SK-N-SH treated with all-trans-retinoic acid at 6 μM for 48 hours (cell line): ENCODE data around the gene CFD.

Source experiments
- ARNTL ChIP-seq: fragments of 450-650 bp; formaldehyde crosslinking; IDR thresholded peaks from 2 replicates; pipeline ENCODE4 v1.5.0; 2020; ENCODE audit warnings: low read depth, mild to moderate bottlenecking, moderate library complexity, borderline replicate concordance
- OSR1 ChIP-seq: fragments of 250-450 bp; sonication (Bioruptor Pico); IDR thresholded peaks from 2 replicates; pipeline ENCODE4 v1.8.0; 2022; ENCODE audit warnings: moderate library complexity, mild to moderate bottlenecking, inconsistent platforms
- PATZ1 ChIP-seq: fragments of 250-450 bp; sonication (Bioruptor Pico); IDR thresholded peaks from 2 replicates; pipeline ENCODE4 v1.8.0; 2020; ENCODE audit warnings: mild to moderate bottlenecking, moderate library complexity, borderline replicate concordance
- PPARA ChIP-seq: fragments of 250-450 bp; sonication (Bioruptor Pico); IDR thresholded peaks from 2 replicates; pipeline ENCODE4 v1.5.0; 2020; ENCODE audit warnings: mild to moderate bottlenecking, borderline replicate concordance
- RARB ChIP-seq: fragments of 250-450 bp; sonication (Bioruptor Pico); IDR thresholded peaks from 2 replicates; pipeline ENCODE4 v1.8.0; 2021; ENCODE audit warnings: mild to moderate bottlenecking, moderate library complexity
- SNAI2 ChIP-seq: fragments of 250-450 bp; sonication (Bioruptor Pico); IDR thresholded peaks from 2 replicates; pipeline ENCODE4 v1.5.0; 2020; ENCODE audit warnings: mild to moderate bottlenecking, moderate library complexity
- ZC3H10 ChIP-seq: fragments of 250-450 bp; sonication (Bioruptor Pico); IDR thresholded peaks from 2 replicates; pipeline ENCODE4 v1.5.1; 2021; ENCODE audit warnings: mild to moderate bottlenecking, moderate library complexity
- ZFP3 ChIP-seq: fragments of 250-450 bp; sonication (Bioruptor Pico); IDR thresholded peaks from 2 replicates; pipeline ENCODE4 v1.5.0; 2020; ENCODE audit warnings: mild to moderate bottlenecking, moderate library complexity
- ZNF565 ChIP-seq: fragments of 450-650 bp; formaldehyde crosslinking; conservative IDR thresholded peaks from 2 replicates; pipeline ENCODE4 v1.5.0; 2020; ENCODE audit warnings: low read depth, mild to moderate bottlenecking, moderate library complexity

GRCh38 chr19:852136-853013 is 7.1 kb upstream of the CFD start, which contains the start of gene ELANE:
- no peak for TF ChIP-seq PATZ1 (CRISPR knock-in tag)
- TF ChIP-seq ZFP3 (CRISPR knock-in tag) = no peak
- TF ChIP-seq ZNF565 (CRISPR knock-in tag) = no peak
- TF ChIP-seq PPARA (CRISPR knock-in tag) = no peak
- no peak for TF ChIP-seq ARNTL
- TF ChIP-seq ZC3H10 (CRISPR knock-in tag) = no peak
- TF ChIP-seq RARB (CRISPR knock-in tag) = no peak
- TF ChIP-seq OSR1 = no peak
- no peak for TF ChIP-seq SNAI2 (CRISPR knock-in tag)
